ENCODE measurements around the gene EVC2. TPM values are rescaled to one million over a fixed set of nuclear protein-coding genes. Genes with fewer than 3 reads are reported as not detected.

The EVC2 gene
- total and polyA plus RNA-seq, 2 of the 4 experiments (the other 2 are of a cell fraction) = 2.7 to 5.9 TPM

GRCh38 chr4:5541169-5541568, 167.2 kb downstream of the EVC2 start:
- Histone ChIP-seq H4K20me1 (ENCODE audit: insufficient read depth, low read length) (no peaks in the 10 kb centered on the region), H2AK9ac (replicated peaks; ENCODE audit: low read depth, low read length, poor library complexity) (no peak overlapping the region), H3K9ac (ENCODE audit: low read depth, low read length) (no peak overlapping the region), H3K27me3 (ENCODE audit: control insufficient read depth, insufficient read depth, low read length) (no peaks in the 10 kb centered on the region), H2AK5ac (ENCODE audit: low read depth, low read length) (no peak overlapping the region), H2BK15ac (ENCODE audit: low read depth, low read length) (no peak overlapping the region), H4K5ac (ENCODE audit: low read depth, low read length) (no peak overlapping the region), H3K4me3 (ENCODE audit: insufficient read depth, low read depth, low read length) (no peak overlapping the region), H3K27ac (ENCODE audit: insufficient read depth, low read length) (no peak overlapping the region), H4K91ac (ENCODE audit: insufficient read depth, low read depth, low read length) (no peak overlapping the region), H3K14ac (replicated peaks; ENCODE audit: low read depth, low read length) (no peak overlapping the region), H2BK5ac (ENCODE audit: low read depth, low read length, poor library complexity, severe bottlenecking) (no peak overlapping the region), H4K8ac (ENCODE audit: low read depth in 2 of 2, low read length in 2 of 2) (no peak overlapping the region), H3K4me2 (ENCODE audit: low read depth, low read length) (no peak overlapping the region), H3K9me3 (ENCODE audit: control insufficient read depth, insufficient read depth, low read length) (no peaks in the 10 kb centered on the region), H3K36me3 (ENCODE audit: control insufficient read depth, insufficient read depth, low read length) (no peaks in the 10 kb centered on the region), H3K18ac (ENCODE audit: low read depth, low read length) (no peak overlapping the region), H3K4ac (ENCODE audit: low read depth, low read length) (no peak overlapping the region), H2BK20ac (ENCODE audit: low read depth, low read length) (no peak overlapping the region), H3K79me1 (ENCODE audit: low read depth in 1 of 2, low read length in 2 of 2) (no peaks in the 10 kb centered on the region), H2AFZ (replicated peaks; ENCODE audit: low read length, poor library complexity) (no peak overlapping the region), H3K56ac (ENCODE audit: extremely low read depth, insufficient read depth, low read length) (no peak overlapping the region), H3K4me1 (ENCODE audit: control insufficient read depth, insufficient read depth, low read length) (no peaks in the 10 kb centered on the region), H2BK120ac (ENCODE audit: low read depth, low read length) (no peak overlapping the region), H3K23ac (ENCODE audit: low read depth, low read length) (no peak overlapping the region), H3K9me1 (ENCODE audit: insufficient read depth, low read length) (no peaks in the 10 kb centered on the region; the same call in 1 of the 2 replicates)
- no TSS peak for BruUV-seq (replicated peaks)
- no peak for ATAC-seq (ENCODE audit: low read depth)
- intact Hi-C loops (cut with micrococcal nuclease) = no loop called here
- no peak for TF ChIP-seq USF2 (IDR thresholded peaks at IDR 0.05; ENCODE audit: low read depth, low read length)
- TF ChIP-seq CEBPB (IDR thresholded peaks at IDR 0.05; ENCODE audit: low read depth, low read length) = no peak
- dilution Hi-C loops (cut with HindIII; ENCODE audit: low sequenced_read_pairs, unreplicated experiment) = no loop called here
- ChIA-PET POLR2A (ENCODE audit: unreplicated experiment) (no interaction called here), CTCF (no interaction called here)
- DNase-seq = no peak
- in situ Hi-C loops (cut with MboI; ENCODE audit: low sequenced_read_pairs) = no loop called here
- 67% methylated on average over 3 of the region's 10 CpGs; no CpG with 5 or more reads in 1 of the 2 experiments for WGBS, 2 experiments (ENCODE audit: extremely low coverage in 2 of 2, insufficient read length in 1 of 2)

Data from IMR-90 (cell line).